ES-I3 (cell line): ENCODE measurements around the gene BCAS3.
"Not testable (repeated sequence)": the region's sequence is repeated elsewhere in the genome, so short reads cannot be mapped to it uniquely, and the experiment has no call there.

Experiments
- H3K36me3 ChIP-seq: 2 replicates; pipeline ENCODE4 v1.6.1; 2013; ENCODE audit warnings: mild to moderate bottlenecking, low read length, control low read depth, moderate library complexity; ENCODE audit not compliant: insufficient read depth
- H3K4me1 ChIP-seq: 2 replicates; pipeline ENCODE4 v1.6.1; 2013; ENCODE audit warnings: mild to moderate bottlenecking, control low read depth, low read length; ENCODE audit not compliant: insufficient read depth
- H3K9ac ChIP-seq: 2 replicates; pipeline ENCODE4 v1.6.1; 2013; ENCODE audit warnings: low read depth, mild to moderate bottlenecking, low read length, moderate library complexity
- H3K9me3 ChIP-seq: 2 replicates; pipeline ENCODE4 v1.6.1; 2013; ENCODE audit warnings: mild to moderate bottlenecking, low read length, moderate library complexity; ENCODE audit not compliant: control insufficient read depth, insufficient read depth

The BCAS3 gene

GRCh38 chr17:60864708-60865005, 187.0 kb downstream of the BCAS3 start:
- no peak overlapping the region for H3K9ac ChIP-seq
- H3K4me1 ChIP-seq: no peaks in the 10 kb centered on the region
- no peaks in the 10 kb centered on the region for H3K36me3 ChIP-seq
- H3K9me3 ChIP-seq: no peaks in the 10 kb centered on the region

GRCh38 chr17:60874772-60875171, 197.1 kb downstream of the BCAS3 start:
- Histone ChIP-seq H3K4me1 (no peaks in the 10 kb centered on the region), H3K36me3 (no peaks in the 10 kb centered on the region), H3K9ac (no peak overlapping the region), H3K9me3 (no peaks in the 10 kb centered on the region)

GRCh38 chr17:60886731-60887613, 209.3 kb downstream of the BCAS3 start:
- H3K9ac ChIP-seq: peak overlapping the region; percentile 62
- H3K4me1 ChIP-seq, H3K36me3 ChIP-seq: not testable (repeated sequence)

GRCh38 chr17:60887614-60888028, 210.0 kb downstream of the BCAS3 start:
- H3K9ac ChIP-seq: peak overlapping the region; percentile 62
- peaks cover 8% of the 10 kb centered on the region; the same call in 1 of the 2 replicates for H3K4me1 ChIP-seq
- H3K36me3 ChIP-seq: no peaks in the 10 kb centered on the region
- no peaks in the 10 kb centered on the region for H3K9me3 ChIP-seq

More at GRCh38 chr17:60886731-60887613, 209.3 kb downstream of the BCAS3 start:
- H3K9me3 ChIP-seq: not testable (repeated sequence)

GRCh38 chr17:60888812-60889709, 211.4 kb downstream of the BCAS3 start:
- Histone ChIP-seq H3K36me3 (no peaks in the 10 kb centered on the region), H3K9me3 (no peaks in the 10 kb centered on the region), H3K9ac (no peak overlapping the region), H3K4me1 (peaks cover 8% of the 10 kb centered on the region; the same call in 1 of the 2 replicates)

- Histone ChIP-seq H3K36me3 (no peaks in the 10 kb centered on the region), H3K9me3 (no peaks in the 10 kb centered on the region), H3K9ac (no peak overlapping the region), H3K4me1 (peaks cover 8% of the 10 kb centered on the region; the same call in 1 of the 2 replicates)
These were observed 213.5 kb downstream of the BCAS3 start for GRCh38 chr17:60891149-60891548.

- Histone ChIP-seq H3K9me3 (no peaks in the 10 kb centered on the region), H3K4me1 (0 out of 2 replicates have a peak, but pooled peaks cover 4% of the 10 kb centered on the region), H3K36me3 (no peaks in the 10 kb centered on the region), H3K9ac (no peak overlapping the region)
These were observed 215.8 kb downstream of the BCAS3 start for GRCh38 chr17:60893475-60893874.

GRCh38 chr17:60896996-60897395, 219.3 kb downstream of the BCAS3 start:
- Histone ChIP-seq H3K36me3 (no peaks in the 10 kb centered on the region), H3K9ac (no peak overlapping the region), H3K9me3 (no peaks in the 10 kb centered on the region), H3K4me1 (no peaks in the 10 kb centered on the region)

GRCh38 chr17:60899115-60899514, 221.5 kb downstream of the BCAS3 start:
- H3K9me3 ChIP-seq: no peaks in the 10 kb centered on the region
- no peak overlapping the region for H3K9ac ChIP-seq
- H3K4me1 ChIP-seq: no peaks in the 10 kb centered on the region
- H3K36me3 ChIP-seq: no peaks in the 10 kb centered on the region

- no peaks in the 10 kb centered on the region for H3K9me3 ChIP-seq
- no peak overlapping the region for H3K9ac ChIP-seq
- H3K36me3 ChIP-seq: no peaks in the 10 kb centered on the region
- 0 out of 2 replicates have a peak, but pooled peaks cover 4% of the 10 kb centered on the region for H3K4me1 ChIP-seq
These were observed 223.0 kb downstream of the BCAS3 start for GRCh38 chr17:60900688-60901087.

- no peaks in the 10 kb centered on the region for H3K36me3 ChIP-seq
- H3K9me3 ChIP-seq: no peaks in the 10 kb centered on the region
- 0 out of 2 replicates have a peak, but pooled peaks cover 10% of the 10 kb centered on the region for H3K4me1 ChIP-seq
- H3K9ac ChIP-seq: no peak overlapping the region
These were observed 223.6 kb downstream of the BCAS3 start for GRCh38 chr17:60901242-60901641.

GRCh38 chr17:60901806-60902205, 224.2 kb downstream of the BCAS3 start:
- no peaks in the 10 kb centered on the region for H3K36me3 ChIP-seq
- H3K4me1 ChIP-seq: 0 out of 2 replicates have a peak, but pooled peaks cover 11% of the 10 kb centered on the region
- no peaks in the 10 kb centered on the region for H3K9me3 ChIP-seq
- H3K9ac ChIP-seq: no peak overlapping the region

- Histone ChIP-seq H3K9ac (no peak overlapping the region), H3K4me1 (0 out of 2 replicates have a peak, but pooled peaks cover 11% of the 10 kb centered on the region), H3K9me3 (no peaks in the 10 kb centered on the region), H3K36me3 (no peaks in the 10 kb centered on the region)
These were observed 224.7 kb downstream of the BCAS3 start for GRCh38 chr17:60902399-60902798.

GRCh38 chr17:60904582-60904981, 226.9 kb downstream of the BCAS3 start:
- Histone ChIP-seq H3K4me1 (peaks cover 17% of the 10 kb centered on the region; the same call in 1 of the 2 replicates), H3K9me3 (no peaks in the 10 kb centered on the region), H3K9ac (no peak overlapping the region)

More at GRCh38 chr17:60904582-60904981, 226.9 kb downstream of the BCAS3 start:
- H3K36me3 ChIP-seq: no peaks in the 10 kb centered on the region
